Measurements from ENCODE around the gene FAM163B.

Gene FAM163B

GRCh38 chr9:133616643-133617405, 7.6 kb upstream of the FAM163B start:
- no peak overlapping the region for H3K27ac ChIP-seq (ENCODE audit: low read depth in 2 of 2, low read length in 2 of 2)
- H3K27me3 ChIP-seq (ENCODE audit: control insufficient read depth in 2 of 2, insufficient read depth in 2 of 2, low read length in 2 of 2), result peaks cover 10 to 13% of the 10 kb centered on the region in 2 donors
- H3K9me3 ChIP-seq (ENCODE audit: control insufficient read depth in 2 of 2, low read length in 2 of 2), result no peaks in the 10 kb centered on the region
- no peaks in the 10 kb centered on the region for H3K36me3 ChIP-seq (ENCODE audit: control insufficient read depth in 2 of 2, insufficient read depth in 2 of 2, low read length in 2 of 2)
- H3K4me3 ChIP-seq (ENCODE audit: low read length in 2 of 2), result no peak overlapping the region
- no peak overlapping the region for H3K9ac ChIP-seq (ENCODE audit: low read depth in 1 of 2, low read length in 2 of 2)
- H3K4me1 ChIP-seq (ENCODE audit: control insufficient read depth in 2 of 2, insufficient read depth in 2 of 2, low read length in 2 of 2), result no peaks in the 10 kb centered on the region

GRCh38 chr9:133615606-133616188, 6.5 kb upstream of the FAM163B start:
- Histone ChIP-seq H3K9ac (ENCODE audit: low read depth in 1 of 2, low read length in 2 of 2) (no peak overlapping the region), H3K9me3 (ENCODE audit: control insufficient read depth in 2 of 2, low read length in 2 of 2) (no peaks in the 10 kb centered on the region), H3K27ac (ENCODE audit: low read depth in 2 of 2, low read length in 2 of 2) (no peak overlapping the region), H3K27me3 (ENCODE audit: control insufficient read depth in 2 of 2, insufficient read depth in 2 of 2, low read length in 2 of 2) (peaks cover 8 to 15% of the 10 kb centered on the region in 2 donors), H3K36me3 (ENCODE audit: control insufficient read depth in 2 of 2, insufficient read depth in 2 of 2, low read length in 2 of 2) (no peaks in the 10 kb centered on the region), H3K4me3 (ENCODE audit: low read length in 2 of 2) (no peak overlapping the region), H3K4me1 (ENCODE audit: control insufficient read depth in 2 of 2, insufficient read depth in 2 of 2, low read length in 2 of 2) (no peaks in the 10 kb centered on the region)

GRCh38 chr9:133615186-133615585, 6.0 kb upstream of the FAM163B start:
- no peak overlapping the region for H3K9ac ChIP-seq (ENCODE audit: low read depth in 1 of 2, low read length in 2 of 2)
- H3K27ac ChIP-seq (ENCODE audit: low read depth in 2 of 2, low read length in 2 of 2), result no peak overlapping the region
- no peak overlapping the region for H3K4me3 ChIP-seq (ENCODE audit: low read length in 2 of 2)
- H3K9me3 ChIP-seq (ENCODE audit: control insufficient read depth in 2 of 2, low read length in 2 of 2), result no peaks in the 10 kb centered on the region
- no peaks in the 10 kb centered on the region for H3K36me3 ChIP-seq (ENCODE audit: control insufficient read depth in 2 of 2, insufficient read depth in 2 of 2, low read length in 2 of 2)
- H3K4me1 ChIP-seq (ENCODE audit: control insufficient read depth in 2 of 2, insufficient read depth in 2 of 2, low read length in 2 of 2), result no peaks in the 10 kb centered on the region
- peaks cover 8 to 15% of the 10 kb centered on the region in 2 donors for H3K27me3 ChIP-seq (ENCODE audit: control insufficient read depth in 2 of 2, insufficient read depth in 2 of 2, low read length in 2 of 2)

- Histone ChIP-seq H3K4me1 (ENCODE audit: control insufficient read depth in 2 of 2, insufficient read depth in 2 of 2, low read length in 2 of 2) (no peaks in the 10 kb centered on the region), H3K9me3 (ENCODE audit: control insufficient read depth in 2 of 2, low read length in 2 of 2) (no peaks in the 10 kb centered on the region), H3K27ac (ENCODE audit: low read depth in 2 of 2, low read length in 2 of 2) (no peak overlapping the region), H3K36me3 (ENCODE audit: control insufficient read depth in 2 of 2, insufficient read depth in 2 of 2, low read length in 2 of 2) (no peaks in the 10 kb centered on the region), H3K9ac (ENCODE audit: low read depth in 1 of 2, low read length in 2 of 2) (no peak overlapping the region), H3K27me3 (ENCODE audit: control insufficient read depth in 2 of 2, insufficient read depth in 2 of 2, low read length in 2 of 2) (peaks cover 12 to 15% of the 10 kb centered on the region in 2 donors), H3K4me3 (ENCODE audit: low read length in 2 of 2) (no peak overlapping the region)
These were observed 5.5 kb upstream of the FAM163B start for GRCh38 chr9:133614678-133615077.

GRCh38 chr9:133614056-133614455, 4.9 kb upstream of the FAM163B start:
- Histone ChIP-seq H3K4me1 (ENCODE audit: control insufficient read depth in 2 of 2, insufficient read depth in 2 of 2, low read length in 2 of 2) (no peaks in the 10 kb centered on the region), H3K36me3 (ENCODE audit: control insufficient read depth in 2 of 2, insufficient read depth in 2 of 2, low read length in 2 of 2) (no peaks in the 10 kb centered on the region), H3K27ac (ENCODE audit: low read depth in 2 of 2, low read length in 2 of 2) (no peak overlapping the region), H3K9ac (ENCODE audit: low read depth in 1 of 2, low read length in 2 of 2) (no peak overlapping the region), H3K4me3 (ENCODE audit: low read length in 2 of 2) (no peak overlapping the region), H3K9me3 (ENCODE audit: control insufficient read depth in 2 of 2, low read length in 2 of 2) (no peaks in the 10 kb centered on the region), H3K27me3 (ENCODE audit: control insufficient read depth in 2 of 2, insufficient read depth in 2 of 2, low read length in 2 of 2) (peaks cover 13 to 15% of the 10 kb centered on the region in 2 donors)

- Histone ChIP-seq H3K36me3 (ENCODE audit: control insufficient read depth in 2 of 2, insufficient read depth in 2 of 2, low read length in 2 of 2) (no peaks in the 10 kb centered on the region), H3K9ac (ENCODE audit: low read depth in 1 of 2, low read length in 2 of 2) (no peak overlapping the region), H3K27me3 (ENCODE audit: control insufficient read depth in 2 of 2, insufficient read depth in 2 of 2, low read length in 2 of 2) (peaks cover 15% of the 10 kb centered on the region in 2 donors)
These were observed 4.2 kb upstream of the FAM163B start for GRCh38 chr9:133613432-133613831.

GRCh38 chr9:133612816-133613215, 3.6 kb upstream of the FAM163B start:
- no peaks in the 10 kb centered on the region for H3K9me3 ChIP-seq (ENCODE audit: control insufficient read depth in 2 of 2, low read length in 2 of 2)
- H3K9ac ChIP-seq (ENCODE audit: low read depth in 1 of 2, low read length in 2 of 2), result no peak overlapping the region
- H3K27ac ChIP-seq (ENCODE audit: low read depth in 2 of 2, low read length in 2 of 2), result no peak overlapping the region
- no peaks in the 10 kb centered on the region for H3K4me1 ChIP-seq (ENCODE audit: control insufficient read depth in 2 of 2, insufficient read depth in 2 of 2, low read length in 2 of 2)
- no peak overlapping the region for H3K4me3 ChIP-seq (ENCODE audit: low read length in 2 of 2)
- H3K27me3 ChIP-seq (ENCODE audit: control insufficient read depth in 2 of 2, insufficient read depth in 2 of 2, low read length in 2 of 2), result peaks cover 13 to 17% of the 10 kb centered on the region in 2 donors
- H3K36me3 ChIP-seq (ENCODE audit: control insufficient read depth in 2 of 2, insufficient read depth in 2 of 2, low read length in 2 of 2), result no peaks in the 10 kb centered on the region

More at GRCh38 chr9:133613432-133613831, 4.2 kb upstream of the FAM163B start:
- Histone ChIP-seq H3K9me3 (ENCODE audit: control insufficient read depth in 2 of 2, low read length in 2 of 2) (no peaks in the 10 kb centered on the region), H3K4me3 (ENCODE audit: low read length in 2 of 2) (no peak overlapping the region), H3K4me1 (ENCODE audit: control insufficient read depth in 2 of 2, insufficient read depth in 2 of 2, low read length in 2 of 2) (no peaks in the 10 kb centered on the region), H3K27ac (ENCODE audit: low read depth in 2 of 2, low read length in 2 of 2) (no peak overlapping the region)

- Histone ChIP-seq H3K36me3 (ENCODE audit: control insufficient read depth in 2 of 2, insufficient read depth in 2 of 2, low read length in 2 of 2) (no peaks in the 10 kb centered on the region), H3K4me1 (ENCODE audit: control insufficient read depth in 2 of 2, insufficient read depth in 2 of 2, low read length in 2 of 2) (no peaks in the 10 kb centered on the region), H3K9me3 (ENCODE audit: control insufficient read depth in 2 of 2, low read length in 2 of 2) (no peaks in the 10 kb centered on the region), H3K27ac (ENCODE audit: low read depth in 2 of 2, low read length in 2 of 2) (no peak overlapping the region), H3K27me3 (ENCODE audit: control insufficient read depth in 2 of 2, insufficient read depth in 2 of 2, low read length in 2 of 2) (peaks cover 16 to 19% of the 10 kb centered on the region in 2 donors), H3K9ac (ENCODE audit: low read depth in 1 of 2, low read length in 2 of 2) (no peak overlapping the region), H3K4me3 (ENCODE audit: low read length in 2 of 2) (no peak overlapping the region)
These were observed 2.9 kb upstream of the FAM163B start for GRCh38 chr9:133612051-133612450.

GRCh38 chr9:133610845-133611244, 1.7 kb upstream of the FAM163B start:
- H3K27ac ChIP-seq (ENCODE audit: low read depth in 2 of 2, low read length in 2 of 2), result no peak overlapping the region
- H3K27me3 ChIP-seq (ENCODE audit: control insufficient read depth in 2 of 2, insufficient read depth in 2 of 2, low read length in 2 of 2), result peaks cover 17 to 19% of the 10 kb centered on the region in 2 donors
- no peak overlapping the region for H3K4me3 ChIP-seq (ENCODE audit: low read length in 2 of 2)
- H3K9me3 ChIP-seq (ENCODE audit: control insufficient read depth in 2 of 2, low read length in 2 of 2), result no peaks in the 10 kb centered on the region
- no peaks in the 10 kb centered on the region for H3K36me3 ChIP-seq (ENCODE audit: control insufficient read depth in 2 of 2, insufficient read depth in 2 of 2, low read length in 2 of 2)
- no peak overlapping the region for H3K9ac ChIP-seq (ENCODE audit: low read depth in 1 of 2, low read length in 2 of 2)
- H3K4me1 ChIP-seq (ENCODE audit: control insufficient read depth in 2 of 2, insufficient read depth in 2 of 2, low read length in 2 of 2), result no peaks in the 10 kb centered on the region

GRCh38 chr9:133608889-133609288, 300 bp downstream of the FAM163B start:
- no peaks in the 10 kb centered on the region for H3K4me1 ChIP-seq (ENCODE audit: control insufficient read depth in 2 of 2, insufficient read depth in 2 of 2, low read length in 2 of 2)
- no peak overlapping the region for H3K9ac ChIP-seq (ENCODE audit: low read depth in 1 of 2, low read length in 2 of 2)
- no peak overlapping the region for H3K27ac ChIP-seq (ENCODE audit: low read depth in 2 of 2, low read length in 2 of 2)
- H3K36me3 ChIP-seq (ENCODE audit: control insufficient read depth in 2 of 2, insufficient read depth in 2 of 2, low read length in 2 of 2), result no peaks in the 10 kb centered on the region
- H3K4me3 ChIP-seq (ENCODE audit: low read length in 2 of 2), result no peak overlapping the region
- H3K9me3 ChIP-seq (ENCODE audit: control insufficient read depth in 2 of 2, low read length in 2 of 2), result no peaks in the 10 kb centered on the region
- peaks cover 11 to 14% of the 10 kb centered on the region in 2 donors for H3K27me3 ChIP-seq (ENCODE audit: control insufficient read depth in 2 of 2, insufficient read depth in 2 of 2, low read length in 2 of 2)
